Measurements from ENCODE around the gene TSR3.
"Not testable (repeated sequence)": the region's sequence is repeated elsewhere in the genome, so short reads cannot be mapped to it uniquely, and the experiment has no call there.

TSR3 gene

GRCh38 chr16:1337486-1337885 lies 14.2 kb downstream of the TSR3 start:
- DNase-seq (ENCODE audit: low read depth): no peak

- DNase-seq (ENCODE audit: low read depth): no peak
Measured at GRCh38 chr16:1336619-1337018, 15.1 kb downstream of the TSR3 start.

GRCh38 chr16:1335996-1336395 lies 15.7 kb downstream of the TSR3 start:
- no peak for DNase-seq (ENCODE audit: low read depth)

GRCh38 chr16:1335211-1335971 lies 16.3 kb downstream of the TSR3 start:
- DNase-seq (ENCODE audit: low read depth): no peak

- no peak for DNase-seq (ENCODE audit: low read depth)
Measured at GRCh38 chr16:1334739-1335138, 16.9 kb downstream of the TSR3 start.

- no peak for DNase-seq (ENCODE audit: low read depth)
Measured at GRCh38 chr16:1333854-1334700, 17.6 kb downstream of the TSR3 start.

- no peak for DNase-seq (ENCODE audit: low read depth)
Measured at GRCh38 chr16:1333149-1333812, 18.4 kb downstream of the TSR3 start, which contains the start of gene BAIAP3. TSS of gene BAIAP3 (plus strand) at chr16:1333645. CDS start at chr16:1338550, 4,905 bp downstream.

GRCh38 chr16:1332618-1333148 lies 19.0 kb downstream of the TSR3 start:
- DNase-seq (ENCODE audit: low read depth): no peak

GRCh38 chr16:1331712-1332617 lies 19.7 kb downstream of the TSR3 start:
- no peak for DNase-seq (ENCODE audit: low read depth)

- DNase-seq (ENCODE audit: low read depth): no peak
Measured at GRCh38 chr16:1330931-1331711, 20.6 kb downstream of the TSR3 start.

- no peak for DNase-seq (ENCODE audit: low read depth)
Measured at GRCh38 chr16:1330260-1330914, 21.3 kb downstream of the TSR3 start.

- DNase-seq (ENCODE audit: low read depth): not testable (repeated sequence)
Measured at GRCh38 chr16:1328961-1329360, 22.7 kb downstream of the TSR3 start.

GRCh38 chr16:1328136-1328535 lies 23.5 kb downstream of the TSR3 start:
- DNase-seq (ENCODE audit: low read depth): not testable (repeated sequence)

- no peak for DNase-seq (ENCODE audit: low read depth)
Measured at GRCh38 chr16:1327619-1327947, 24.1 kb downstream of the TSR3 start.

- no peak for DNase-seq (ENCODE audit: low read depth)
Measured at GRCh38 chr16:1326946-1327618, 24.6 kb downstream of the TSR3 start.

GRCh38 chr16:1326391-1326790 lies 25.3 kb downstream of the TSR3 start:
- DNase-seq (ENCODE audit: low read depth): no peak

- DNase-seq (ENCODE audit: low read depth): no peak
Measured at GRCh38 chr16:1325673-1326371, 25.9 kb downstream of the TSR3 start.

- DNase-seq (ENCODE audit: low read depth): no peak
Measured at GRCh38 chr16:1325261-1325660, 26.4 kb downstream of the TSR3 start.

GRCh38 chr16:1324286-1324826 lies 27.3 kb downstream of the TSR3 start:
- no peak for DNase-seq (ENCODE audit: low read depth)

Data from HS-27A (cell line).